ENCODE measurements around the gene C2orf92.

DNA sequence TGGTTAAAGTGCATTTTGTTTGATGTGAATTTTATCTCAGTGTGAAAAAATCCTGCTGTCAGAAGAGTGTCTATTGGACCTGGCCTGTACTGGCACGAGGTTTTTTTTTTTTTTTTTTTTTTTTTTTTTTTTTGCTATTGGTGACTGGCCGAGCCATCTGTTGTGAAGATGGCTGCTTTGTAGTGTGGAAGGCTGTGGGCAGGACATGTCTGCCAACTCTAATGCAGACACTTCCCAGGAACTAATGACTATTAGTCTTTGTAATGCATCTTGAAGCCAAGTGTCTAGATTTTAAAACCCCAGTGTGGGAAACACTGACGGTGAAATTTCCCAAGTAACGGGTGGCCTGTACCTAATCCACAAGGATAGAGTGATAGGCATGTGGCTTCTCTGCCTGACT lies 78.2 kb downstream of the C2orf92 start:
- TF ChIP-seq, protein P1, sequence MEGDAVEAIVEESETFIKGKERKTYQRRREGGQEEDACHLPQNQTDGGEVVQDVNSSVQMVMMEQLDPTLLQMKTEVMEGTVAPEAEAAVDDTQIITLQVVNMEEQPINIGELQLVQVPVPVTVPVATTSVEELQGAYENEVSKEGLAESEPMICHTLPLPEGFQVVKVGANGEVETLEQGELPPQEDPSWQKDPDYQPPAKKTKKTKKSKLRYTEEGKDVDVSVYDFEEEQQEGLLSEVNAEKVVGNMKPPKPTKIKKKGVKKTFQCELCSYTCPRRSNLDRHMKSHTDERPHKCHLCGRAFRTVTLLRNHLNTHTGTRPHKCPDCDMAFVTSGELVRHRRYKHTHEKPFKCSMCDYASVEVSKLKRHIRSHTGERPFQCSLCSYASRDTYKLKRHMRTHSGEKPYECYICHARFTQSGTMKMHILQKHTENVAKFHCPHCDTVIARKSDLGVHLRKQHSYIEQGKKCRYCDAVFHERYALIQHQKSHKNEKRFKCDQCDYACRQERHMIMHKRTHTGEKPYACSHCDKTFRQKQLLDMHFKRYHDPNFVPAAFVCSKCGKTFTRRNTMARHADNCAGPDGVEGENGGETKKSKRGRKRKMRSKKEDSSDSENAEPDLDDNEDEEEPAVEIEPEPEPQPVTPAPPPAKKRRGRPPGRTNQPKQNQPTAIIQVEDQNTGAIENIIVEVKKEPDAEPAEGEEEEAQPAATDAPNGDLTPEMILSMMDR (IDR thresholded peaks at IDR 0.05), result no peak
- TF ChIP-seq EZH2 (IDR thresholded peaks at IDR 0.05), result no peak
- TF ChIP-seq EZH2phosphoT487 (IDR thresholded peaks at IDR 0.05), result no peak

All from neural progenitor cell (in vitro differentiated cells).